ENCODE results near the gene SYCE3. TPM values are rescaled to one million over a fixed set of nuclear protein-coding genes. Genes with fewer than 3 reads are reported as not detected.
"Not testable (repeated sequence)": the region's sequence is repeated elsewhere in the genome, so short reads cannot be mapped to it uniquely, and the experiment has no call there.

Gene SYCE3
- total RNA-seq, 1 experiment from 2014 or later = not detected

DNA sequence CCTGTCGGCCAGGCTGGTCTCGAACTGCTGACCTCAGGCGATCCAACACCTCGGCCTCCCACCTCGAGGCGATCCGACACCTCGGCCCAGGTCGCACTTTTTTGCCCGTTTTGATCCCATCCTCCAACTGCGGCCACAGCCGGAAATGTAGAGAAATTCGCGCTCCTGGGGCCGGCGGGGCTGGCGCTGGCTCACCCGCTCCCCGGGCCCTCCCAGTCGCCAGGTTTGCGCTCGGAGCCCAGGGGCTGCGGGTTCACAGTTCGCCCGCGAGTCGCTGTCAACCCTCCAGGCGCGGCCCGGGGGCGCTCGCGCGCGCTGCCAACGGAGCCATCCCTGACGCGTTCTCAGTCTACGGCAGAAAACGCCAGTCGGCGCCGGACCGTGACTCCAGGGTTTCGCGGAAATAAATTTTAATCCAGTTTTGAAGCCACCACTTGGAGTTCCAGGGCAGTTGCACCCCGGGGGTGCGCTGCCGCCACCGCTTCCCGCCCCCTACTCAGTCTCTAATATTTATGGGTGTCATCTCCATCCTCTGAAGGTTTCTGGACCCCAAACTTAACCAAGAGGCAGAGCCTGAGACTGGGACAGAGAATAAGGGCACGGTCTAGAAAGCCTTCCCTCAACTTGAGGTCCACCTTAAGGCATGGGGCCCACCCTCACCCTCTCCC lies 18.5 kb downstream of the SYCE3 start:
- H3K4me1 Mint-ChIP-seq (ENCODE audit: low read depth, unreplicated experiment) = peaks cover 45% of the 10 kb centered on the region
- TF ChIP-seq, protein P1, sequence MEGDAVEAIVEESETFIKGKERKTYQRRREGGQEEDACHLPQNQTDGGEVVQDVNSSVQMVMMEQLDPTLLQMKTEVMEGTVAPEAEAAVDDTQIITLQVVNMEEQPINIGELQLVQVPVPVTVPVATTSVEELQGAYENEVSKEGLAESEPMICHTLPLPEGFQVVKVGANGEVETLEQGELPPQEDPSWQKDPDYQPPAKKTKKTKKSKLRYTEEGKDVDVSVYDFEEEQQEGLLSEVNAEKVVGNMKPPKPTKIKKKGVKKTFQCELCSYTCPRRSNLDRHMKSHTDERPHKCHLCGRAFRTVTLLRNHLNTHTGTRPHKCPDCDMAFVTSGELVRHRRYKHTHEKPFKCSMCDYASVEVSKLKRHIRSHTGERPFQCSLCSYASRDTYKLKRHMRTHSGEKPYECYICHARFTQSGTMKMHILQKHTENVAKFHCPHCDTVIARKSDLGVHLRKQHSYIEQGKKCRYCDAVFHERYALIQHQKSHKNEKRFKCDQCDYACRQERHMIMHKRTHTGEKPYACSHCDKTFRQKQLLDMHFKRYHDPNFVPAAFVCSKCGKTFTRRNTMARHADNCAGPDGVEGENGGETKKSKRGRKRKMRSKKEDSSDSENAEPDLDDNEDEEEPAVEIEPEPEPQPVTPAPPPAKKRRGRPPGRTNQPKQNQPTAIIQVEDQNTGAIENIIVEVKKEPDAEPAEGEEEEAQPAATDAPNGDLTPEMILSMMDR (IDR thresholded peaks at IDR 0.05; ENCODE audit: unreplicated experiment) = peak; percentile 50
- peak; percentile 93 for DNase-seq
- TSS peak; percentile 35 for BruUV-seq (replicated peaks)
- H3K4me3 Mint-ChIP-seq (ENCODE audit: low read depth, unreplicated experiment) = peak overlapping the region; percentile 43
- CTCF ChIA-PET = interaction anchor here (1.2 to 1.8 kb wide), 3 partner anchors 19 to 84 kb away, joined by 3 to 7 read pairs (median 5); partner anchors contain the start of genes ARSA, SCO2 and SYCE3
- intact Hi-C loops (cut with micrococcal nuclease; ENCODE audit: unreplicated experiment) = no loop called here
- H3K27ac Mint-ChIP-seq (ENCODE audit: unreplicated experiment) = peak overlapping the region; percentile 92
- H3K27me3 Mint-ChIP-seq (ENCODE audit: unreplicated experiment) = no peaks in the 10 kb centered on the region
- peaks cover 30% of the 10 kb centered on the region for H3K36me3 Mint-ChIP-seq (ENCODE audit: insufficient read depth, unreplicated experiment)
- no peaks in the 10 kb centered on the region for H3K9me3 Mint-ChIP-seq (ENCODE audit: low read depth, unreplicated experiment)

DNA sequence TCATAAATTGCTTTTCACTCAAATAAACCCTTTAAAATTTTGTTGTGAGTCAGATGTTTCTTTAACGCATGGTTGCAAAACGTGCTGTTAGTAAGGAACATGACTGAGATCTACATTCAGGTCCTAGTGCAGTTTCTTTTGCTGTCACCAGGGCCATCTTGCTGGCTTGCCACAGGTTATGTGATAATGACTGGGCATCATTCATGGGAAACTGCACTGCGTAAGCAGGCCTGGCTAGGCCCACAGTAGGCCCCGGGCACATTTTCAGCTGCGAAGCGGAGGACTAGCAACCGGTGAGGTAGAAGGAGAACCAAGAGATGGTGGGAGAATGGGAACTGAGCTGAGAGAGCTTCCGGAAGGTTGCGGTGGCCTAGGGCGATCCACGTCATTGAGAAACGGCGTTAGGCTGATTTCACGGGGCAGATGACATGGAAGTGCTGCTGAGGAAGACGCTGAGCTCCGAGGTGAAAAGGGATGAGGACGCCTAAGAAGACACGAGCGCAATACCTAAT lies 20.2 kb downstream of the SYCE3 start:
- no TSS peak for BruUV-seq (replicated peaks)

DNA sequence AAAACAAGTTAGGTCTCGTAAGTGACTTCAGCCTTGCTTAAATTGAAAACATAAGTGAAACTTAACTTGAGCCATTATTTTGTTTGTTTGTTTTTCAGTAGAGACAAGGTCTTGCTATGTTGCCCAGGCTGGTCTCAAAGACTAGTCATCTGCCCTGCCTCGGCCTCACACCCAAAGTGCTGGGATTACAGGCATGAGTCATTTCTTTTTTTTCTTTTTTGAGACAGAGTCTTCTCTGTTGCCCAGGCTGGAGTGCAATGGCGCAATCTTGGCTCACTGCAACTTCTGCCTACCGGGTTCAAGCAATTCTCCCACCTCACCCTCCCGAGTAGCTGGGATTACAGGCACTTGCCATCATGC lies 21.1 kb downstream of the SYCE3 start:
- H3K27me3 Mint-ChIP-seq (ENCODE audit: unreplicated experiment); CTCF ChIA-PET; intact Hi-C loops (cut with micrococcal nuclease; ENCODE audit: unreplicated experiment); H3K9me3 Mint-ChIP-seq (ENCODE audit: low read depth, unreplicated experiment); H3K4me3 Mint-ChIP-seq (ENCODE audit: low read depth, unreplicated experiment); BruUV-seq (replicated peaks): not testable (repeated sequence)
- peaks cover 61% of the 10 kb centered on the region for H3K4me1 Mint-ChIP-seq (ENCODE audit: low read depth, unreplicated experiment)
- peaks cover 43% of the 10 kb centered on the region for H3K36me3 Mint-ChIP-seq (ENCODE audit: insufficient read depth, unreplicated experiment)
- H3K27ac Mint-ChIP-seq (ENCODE audit: unreplicated experiment) = peak overlapping the region; percentile 98
- peak; percentile 71 for DNase-seq

More for the DNA sequence above, 20.2 kb downstream of the SYCE3 start:
- H3K27ac Mint-ChIP-seq (ENCODE audit: unreplicated experiment) = peak overlapping the region; percentile 98
- no peak for DNase-seq
- intact Hi-C loops (cut with micrococcal nuclease; ENCODE audit: unreplicated experiment) = no loop called here
- no peaks in the 10 kb centered on the region for H3K9me3 Mint-ChIP-seq (ENCODE audit: low read depth, unreplicated experiment)
- H3K4me1 Mint-ChIP-seq (ENCODE audit: low read depth, unreplicated experiment) = peaks cover 61% of the 10 kb centered on the region
- TF ChIP-seq, protein P1 (IDR thresholded peaks at IDR 0.05; ENCODE audit: unreplicated experiment) = no peak
- H3K36me3 Mint-ChIP-seq (ENCODE audit: insufficient read depth, unreplicated experiment) = peaks cover 43% of the 10 kb centered on the region
- no peak overlapping the region for H3K4me3 Mint-ChIP-seq (ENCODE audit: low read depth, unreplicated experiment)
- no peaks in the 10 kb centered on the region for H3K27me3 Mint-ChIP-seq (ENCODE audit: unreplicated experiment)
- CTCF ChIA-PET = no interaction called here

- no peaks in the 10 kb centered on the region for H3K27me3 Mint-ChIP-seq (ENCODE audit: unreplicated experiment)
- DNase-seq = no peak
- peaks cover 54% of the 10 kb centered on the region for H3K4me1 Mint-ChIP-seq (ENCODE audit: low read depth, unreplicated experiment)
- H3K9me3 Mint-ChIP-seq (ENCODE audit: low read depth, unreplicated experiment) = no peaks in the 10 kb centered on the region
- TF ChIP-seq, protein P1 (IDR thresholded peaks at IDR 0.05; ENCODE audit: unreplicated experiment) = no peak
- peak overlapping the region; percentile 98 for H3K27ac Mint-ChIP-seq (ENCODE audit: unreplicated experiment)
- no peak overlapping the region for H3K4me3 Mint-ChIP-seq (ENCODE audit: low read depth, unreplicated experiment)
- CTCF ChIA-PET = interaction anchor here (0.7 to 1.8 kb wide), 5 partner anchors 15 to 243 kb away, joined by 3 to 6 read pairs (median 5); partner anchors contain the start of gene SCO2
- H3K36me3 Mint-ChIP-seq (ENCODE audit: insufficient read depth, unreplicated experiment) = peaks cover 43% of the 10 kb centered on the region
- intact Hi-C loops (cut with micrococcal nuclease; ENCODE audit: unreplicated experiment) = no loop called here
- no TSS peak for BruUV-seq (replicated peaks)
Measured at GRCh38 chr22:50540381-50540780, 22.3 kb downstream of the SYCE3 start.

GRCh38 chr22:50537765-50538164 lies 25.0 kb downstream of the SYCE3 start:
- BruUV-seq (replicated peaks) = no TSS peak
- Mint-ChIP-seq H3K9me3 (ENCODE audit: low read depth, unreplicated experiment) (no peaks in the 10 kb centered on the region), H3K4me1 (ENCODE audit: low read depth, unreplicated experiment) (peaks cover 65% of the 10 kb centered on the region), H3K27ac (ENCODE audit: unreplicated experiment) (peak overlapping the region; percentile 88), H3K36me3 (ENCODE audit: insufficient read depth, unreplicated experiment) (peaks cover 53% of the 10 kb centered on the region), H3K4me3 (ENCODE audit: low read depth, unreplicated experiment) (peak overlapping the region; percentile 57), H3K27me3 (ENCODE audit: unreplicated experiment) (no peaks in the 10 kb centered on the region)
- CTCF ChIA-PET = no interaction called here
- TF ChIP-seq, protein P1 (IDR thresholded peaks at IDR 0.05; ENCODE audit: unreplicated experiment) = no peak
- intact Hi-C loops (cut with micrococcal nuclease; ENCODE audit: unreplicated experiment) = no loop called here
- DNase-seq = no peak

Data from Calu3 (cell line).